NCI-H1417 treated with DMSO at 0.1 percent for 48 hours (cell line): ENCODE data around the gene ACSS2.

Source experiments
- DNase-seq: peaks from one replicate; lab custom pipeline; 2025; lab: John Stamatoyannopoulos, UW

The ACSS2 gene

GRCh38 chr20:34915749-34916455 is 39.5 kb downstream of the ACSS2 start:
- no peak for DNase-seq

GRCh38 chr20:34916774-34917354 is 40.5 kb downstream of the ACSS2 start:
- DNase-seq: no peak

GRCh38 chr20:34920055-34920454 is 43.6 kb downstream of the ACSS2 start:
- DNase-seq: no peak

- no peak for DNase-seq
Measured at GRCh38 chr20:34921436-34921835, 45.0 kb downstream of the ACSS2 start.

- no peak for DNase-seq
Measured at GRCh38 chr20:34922654-34923381, 46.4 kb downstream of the ACSS2 start.

GRCh38 chr20:34923414-34923813 is 47.0 kb downstream of the ACSS2 start:
- no peak for DNase-seq

- no peak for DNase-seq
Measured at GRCh38 chr20:34925341-34925740, 48.9 kb downstream of the ACSS2 start.

- DNase-seq: no peak
Measured at GRCh38 chr20:34925981-34926380, 49.6 kb downstream of the ACSS2 start.

- DNase-seq: no peak
Measured at GRCh38 chr20:34926581-34926980, 50.2 kb downstream of the ACSS2 start.

- no peak for DNase-seq
Measured at GRCh38 chr20:34927736-34928135, 51.3 kb downstream of the ACSS2 start.

- no peak for DNase-seq
Measured at GRCh38 chr20:34928411-34928810, 52.0 kb downstream of the ACSS2 start.

- DNase-seq: no peak
Measured at GRCh38 chr20:34931771-34932170, 55.4 kb downstream of the ACSS2 start.

- no peak for DNase-seq
Measured at GRCh38 chr20:34938466-34939163, 62.2 kb downstream of the ACSS2 start.

- no peak for DNase-seq
Measured at GRCh38 chr20:34940081-34940481, 63.7 kb downstream of the ACSS2 start.

- no peak for DNase-seq
Measured at GRCh38 chr20:34941226-34941625, 64.8 kb downstream of the ACSS2 start.

- DNase-seq: no peak
Measured at GRCh38 chr20:34942301-34942700, 65.9 kb downstream of the ACSS2 start.

GRCh38 chr20:34943808-34944567 is 67.6 kb downstream of the ACSS2 start:
- DNase-seq: no peak

- no peak for DNase-seq
Measured at GRCh38 chr20:34945315-34946077, 69.1 kb downstream of the ACSS2 start.

GRCh38 chr20:34946661-34947060 is 70.2 kb downstream of the ACSS2 start:
- DNase-seq: no peak

- DNase-seq: no peak
Measured at GRCh38 chr20:34947336-34947735, 70.9 kb downstream of the ACSS2 start.

- DNase-seq: no peak
Measured at GRCh38 chr20:34948030-34948429, 71.6 kb downstream of the ACSS2 start.
